Esophagus (tissue), 2 donors: ENCODE results near the gene COL12A1. TPM values are rescaled to one million over a fixed set of nuclear protein-coding genes. Genes with fewer than 3 reads are reported as not detected.

Source experiments
- H3K27ac ChIP-seq, 2 donors: one replicate each; pipeline ENCODE4 v1.5.1; 2013; ENCODE audit warnings: low read depth in 2 of 2, mild to moderate bottlenecking in 2 of 2, inconsistent platforms in 1 of 2, low read length in 1 of 2, moderate library complexity in 1 of 2
- H3K27me3 ChIP-seq, 2 donors: one replicate each; pipeline ENCODE4 v1.6.1; 2013; ENCODE audit warnings: low read length in 2 of 2, control low read depth in 1 of 2, mild to moderate bottlenecking in 1 of 2; ENCODE audit not compliant: insufficient read depth in 2 of 2, control insufficient read depth in 1 of 2
- H3K36me3 ChIP-seq, 2 donors: one replicate each; pipeline ENCODE4 v1.6.1; 2013; ENCODE audit warnings: low read length in 1 of 2; ENCODE audit not compliant: control insufficient read depth in 2 of 2, insufficient read depth in 2 of 2
- H3K4me1 ChIP-seq, 2 donors: one replicate each; pipeline ENCODE4 v1.6.1; 2013; ENCODE audit warnings: low read length in 1 of 2; ENCODE audit not compliant: control insufficient read depth in 2 of 2, insufficient read depth in 2 of 2
- H3K4me3 ChIP-seq, 2 donors: one replicate each; pipeline ENCODE4 v1.5.1; 2013; ENCODE audit warnings: low read length in 2 of 2, mild to moderate bottlenecking in 2 of 2, low read depth in 1 of 2, moderate library complexity in 1 of 2
- H3K9me3 ChIP-seq, 2 donors: one replicate each; pipeline ENCODE4 v1.6.1; 2013; ENCODE audit warnings: mild to moderate bottlenecking in 2 of 2, low read depth in 1 of 2, low read length in 1 of 2, moderate library complexity in 1 of 2; ENCODE audit not compliant: control insufficient read depth in 2 of 2, insufficient read depth in 1 of 2
- WGBS, 2 donors: extraction: QIAGEN DNeasy Blood & Tissue Kit; methylation state at CpG; one replicate each; pipeline ENCODE4 v1.1.7; 2013; 5-methylcytosine and 5-hydroxymethylcytosine counted together
- polyA plus RNA-seq, 2 donors: library from polyadenylated mRNA; stranded (reverse); fragments of 200-250 nt; gene quantifications; one replicate each; pipeline ENCODE4 v1.2.3, GENCODE V29; 2013
- donor health status: healthy with polysubstance abuse.
- donor health status: Bipolar disorder and iron deficiency.

The COL12A1 gene
- polyA plus RNA-seq, 2 donors: 9.5 to 18.2 TPM

DNA sequence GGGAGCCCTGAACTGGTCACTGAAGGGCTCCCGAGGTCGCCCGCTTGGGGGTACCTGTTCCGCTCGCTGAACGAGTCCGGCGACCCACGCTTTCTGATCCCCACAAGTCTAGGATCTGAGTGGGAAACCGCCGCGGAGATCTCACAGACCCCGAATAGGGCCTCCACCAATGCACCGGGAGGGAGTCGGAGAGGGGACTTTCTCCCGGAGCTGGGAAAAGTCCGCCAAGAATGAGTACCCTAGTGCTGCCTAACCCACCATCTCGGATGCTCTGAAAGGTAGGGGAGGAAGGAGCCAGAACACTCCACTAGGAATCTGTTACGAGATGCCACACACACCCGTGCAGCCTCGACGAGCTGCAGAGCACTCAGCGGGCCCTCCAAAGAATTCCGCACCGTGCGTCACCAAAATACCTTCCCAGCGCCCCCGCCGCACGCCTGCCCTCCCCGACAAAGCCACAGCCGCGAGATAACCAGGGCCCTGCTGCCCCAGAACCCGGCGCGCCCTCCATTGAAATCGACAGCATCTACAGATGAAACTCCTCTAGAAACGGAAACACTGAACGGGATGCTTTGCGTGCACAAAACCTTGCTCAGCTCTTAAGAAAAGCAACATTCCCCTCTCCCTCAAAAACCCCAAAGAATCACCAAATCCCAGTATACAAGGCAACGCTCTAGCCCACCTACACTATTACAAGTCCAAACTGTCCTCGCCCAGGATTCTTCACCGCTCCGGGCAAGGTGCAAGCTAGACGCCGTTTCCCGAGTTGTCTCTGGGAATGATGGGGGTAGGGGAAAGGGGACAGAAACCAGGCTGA lies 686 bp downstream of the COL12A1 start:
- no peaks in the 10 kb centered on the region for H3K36me3 ChIP-seq
- H3K4me1 ChIP-seq: peaks cover 6 to 10% of the 10 kb centered on the region in 2 donors
- H3K27me3 ChIP-seq: peaks cover 0 to 15% of the 10 kb centered on the region in 2 donors
- no peaks in the 10 kb centered on the region for H3K9me3 ChIP-seq
- 2 to 4% methylated on average over 47 of the region's 47 CpGs for WGBS, 2 donors
- peak overlapping the region; percentile 61 to 64 for H3K4me3 ChIP-seq
- H3K27ac ChIP-seq: peak overlapping the region; percentile 82 to 87

- H3K4me1 ChIP-seq: peaks cover 6 to 10% of the 10 kb centered on the region in 2 donors
- H3K36me3 ChIP-seq: no peaks in the 10 kb centered on the region
- no peaks in the 10 kb centered on the region for H3K9me3 ChIP-seq
- H3K27ac ChIP-seq: peak overlapping the region; percentile 82 to 87
- 2 to 3% methylated on average over 35 of the region's 35 CpGs for WGBS, 2 donors
- peak overlapping the region; percentile 61 to 64 for H3K4me3 ChIP-seq
- peaks cover 0 to 15% of the 10 kb centered on the region in 2 donors for H3K27me3 ChIP-seq
These were observed 1.5 kb downstream of the COL12A1 start for GRCh38 chr6:75204217-75204958.

DNA sequence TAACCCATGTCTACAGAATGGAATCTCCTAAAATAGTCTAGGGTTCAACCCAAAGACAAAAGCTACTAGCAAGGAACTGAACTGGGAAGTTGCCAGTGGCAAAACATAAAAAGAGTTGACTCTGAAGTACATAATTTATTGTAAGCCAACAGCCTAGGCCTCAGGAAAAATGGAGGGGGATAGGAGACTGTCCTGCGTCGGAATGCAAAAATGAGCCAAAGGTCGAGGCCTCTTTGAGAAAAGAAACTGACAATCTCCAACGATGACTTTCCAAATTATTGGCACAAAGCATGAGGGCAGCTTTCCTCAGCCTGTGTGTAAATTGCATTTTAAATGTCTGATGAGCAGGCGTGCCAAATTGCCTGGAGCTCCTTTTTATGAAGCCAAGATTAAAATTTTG lies 2.1 kb downstream of the COL12A1 start:
- Histone ChIP-seq H3K4me1 (peaks cover 6 to 10% of the 10 kb centered on the region in 2 donors), H3K9me3 (no peaks in the 10 kb centered on the region), H3K4me3 (no peak overlapping the region), H3K27ac (peak overlapping the region; percentile 42 to 49), H3K27me3 (peaks cover 0 to 15% of the 10 kb centered on the region in 2 donors), H3K36me3 (no peaks in the 10 kb centered on the region)
- 15 to 22% methylated on average over 5 of the region's 5 CpGs for WGBS, 2 donors

DNA sequence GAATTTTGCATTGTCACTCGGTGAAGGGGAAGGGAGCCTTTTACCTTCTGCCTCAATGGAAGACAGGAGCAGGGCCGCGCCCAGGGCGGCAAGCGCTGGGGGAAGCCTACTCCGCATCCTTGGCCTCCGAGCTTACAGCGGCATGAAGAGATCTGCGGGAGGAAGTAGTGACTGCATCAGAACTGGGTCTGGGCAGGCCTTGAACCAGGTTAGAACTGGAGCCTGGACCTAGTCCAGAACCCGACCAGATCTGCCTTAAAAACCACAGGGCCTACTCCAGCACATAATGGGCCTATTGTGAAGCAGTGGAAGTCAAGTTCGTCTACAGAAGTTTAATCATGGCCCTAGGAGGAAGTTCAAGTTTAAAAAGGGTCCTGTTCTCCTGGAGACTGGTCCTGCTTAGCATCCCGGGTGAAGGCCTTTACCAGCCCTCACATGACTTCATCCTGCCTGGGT lies 3.1 kb downstream of the COL12A1 start:
- Histone ChIP-seq H3K9me3 (no peaks in the 10 kb centered on the region), H3K27me3 (peaks cover 0 to 15% of the 10 kb centered on the region in 2 donors), H3K4me1 (peaks cover 4 to 10% of the 10 kb centered on the region in 2 donors), H3K36me3 (no peaks in the 10 kb centered on the region), H3K27ac (peak overlapping the region in 1 of 2 donors; percentile 67), H3K4me3 (peak overlapping the region in 1 of 2 donors; percentile 27)
- 61 to 65% methylated on average over 12 of the region's 12 CpGs for WGBS, 2 donors

DNA sequence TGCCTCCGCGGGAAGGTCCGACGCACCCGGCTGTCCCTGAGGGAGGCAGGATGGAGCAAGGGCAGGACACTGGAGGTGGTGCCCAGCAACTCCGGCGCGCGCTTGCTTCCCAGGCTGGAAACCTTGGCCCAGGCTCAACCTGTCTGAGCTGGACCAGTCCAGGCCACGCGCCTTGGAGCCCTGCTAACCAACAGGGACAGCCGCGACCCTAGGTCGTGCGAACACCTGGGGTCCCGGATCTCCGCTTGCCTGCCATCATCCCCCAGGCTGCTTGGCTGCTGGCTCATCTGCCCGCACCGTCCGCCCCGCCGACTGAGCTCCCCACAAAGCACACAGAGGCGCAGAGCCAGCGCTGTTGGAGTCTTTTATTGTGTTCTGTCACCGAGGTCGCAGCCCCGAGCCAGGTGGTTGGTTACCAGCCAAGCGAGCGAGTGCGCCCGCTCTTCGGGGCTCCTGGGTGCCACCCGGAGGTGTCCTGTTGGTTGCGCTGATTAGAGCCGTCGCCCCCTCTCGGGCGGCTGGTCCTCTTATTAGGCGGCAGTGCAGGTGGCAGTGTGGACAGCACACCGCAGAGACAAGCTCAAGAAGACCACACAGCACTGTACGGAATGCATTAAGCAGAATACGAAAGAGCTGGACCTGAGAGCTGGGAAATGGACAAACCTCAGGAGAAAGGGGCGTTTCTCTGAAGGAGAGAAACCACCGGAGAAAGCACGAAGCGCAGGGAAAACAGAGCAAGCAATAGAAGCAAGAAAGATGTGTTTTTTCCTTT lies 3.8 kb downstream of the COL12A1 start:
- Histone ChIP-seq H3K4me1 (peaks cover 2 to 10% of the 10 kb centered on the region in 2 donors), H3K4me3 (peak overlapping the region; percentile 25 to 27), H3K36me3 (no peaks in the 10 kb centered on the region), H3K27me3 (peaks cover 0 to 15% of the 10 kb centered on the region in 2 donors), H3K9me3 (no peaks in the 10 kb centered on the region), H3K27ac (peak overlapping the region; percentile 52 to 67)
- WGBS, 2 donors: 18 to 25% methylated on average over 46 of the region's 46 CpGs

DNA sequence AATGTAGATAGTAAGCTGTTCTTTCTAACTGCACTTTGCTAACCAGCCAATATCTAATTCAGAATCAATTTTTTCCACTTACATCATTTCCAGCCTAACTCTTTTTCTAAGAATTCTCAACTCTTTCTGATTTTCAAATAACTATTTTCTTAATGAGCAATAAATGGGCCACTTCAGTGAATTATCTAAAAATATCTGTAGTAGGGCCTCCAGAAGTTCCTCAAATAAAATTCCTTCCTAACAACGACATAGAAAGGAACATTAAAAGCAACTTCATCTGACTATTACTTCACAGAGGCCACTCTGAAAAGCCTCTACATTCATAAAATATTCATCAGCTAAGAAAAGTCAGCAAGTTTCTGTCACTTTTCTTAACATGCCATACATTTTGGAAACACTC lies 4.8 kb downstream of the COL12A1 start:
- H3K4me3 ChIP-seq: no peak overlapping the region
- H3K9me3 ChIP-seq: no peaks in the 10 kb centered on the region
- peaks cover 0 to 5% of the 10 kb centered on the region in 2 donors for H3K27me3 ChIP-seq
- no peak overlapping the region for H3K27ac ChIP-seq
- H3K4me1 ChIP-seq: peaks cover under 1 to 10% of the 10 kb centered on the region in 2 donors
- H3K36me3 ChIP-seq: no peaks in the 10 kb centered on the region
- WGBS, 2 donors: 41 to 43% methylated on average over 1 of the region's 1 CpG

DNA sequence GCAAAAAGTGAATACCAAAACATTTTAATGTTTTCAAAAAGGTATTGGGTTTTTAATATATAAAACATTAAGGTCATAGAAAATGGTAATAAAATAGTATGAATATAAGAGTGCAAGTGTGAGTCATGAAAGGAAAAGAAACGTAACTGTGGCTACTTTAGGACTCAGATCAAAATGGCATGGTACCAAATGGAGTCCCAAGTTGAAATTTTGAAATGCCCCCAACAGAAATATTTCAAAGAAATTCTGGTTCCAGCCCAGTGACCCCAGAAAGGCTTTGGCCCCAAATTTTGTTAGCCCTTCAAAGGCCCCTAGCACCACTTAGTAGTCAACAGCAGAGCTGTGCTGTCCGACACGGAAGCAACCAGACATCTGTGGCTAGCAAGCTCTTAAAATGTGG lies 6.0 kb downstream of the COL12A1 start:
- H3K27me3 ChIP-seq: no peaks in the 10 kb centered on the region
- no peaks in the 10 kb centered on the region for H3K36me3 ChIP-seq
- WGBS, 2 donors: 73 to 74% methylated on average over 3 of the region's 3 CpGs
- H3K27ac ChIP-seq: no peak overlapping the region
- peaks cover 0 to 7% of the 10 kb centered on the region in 2 donors for H3K4me1 ChIP-seq
- no peaks in the 10 kb centered on the region for H3K9me3 ChIP-seq
- H3K4me3 ChIP-seq: no peak overlapping the region

DNA sequence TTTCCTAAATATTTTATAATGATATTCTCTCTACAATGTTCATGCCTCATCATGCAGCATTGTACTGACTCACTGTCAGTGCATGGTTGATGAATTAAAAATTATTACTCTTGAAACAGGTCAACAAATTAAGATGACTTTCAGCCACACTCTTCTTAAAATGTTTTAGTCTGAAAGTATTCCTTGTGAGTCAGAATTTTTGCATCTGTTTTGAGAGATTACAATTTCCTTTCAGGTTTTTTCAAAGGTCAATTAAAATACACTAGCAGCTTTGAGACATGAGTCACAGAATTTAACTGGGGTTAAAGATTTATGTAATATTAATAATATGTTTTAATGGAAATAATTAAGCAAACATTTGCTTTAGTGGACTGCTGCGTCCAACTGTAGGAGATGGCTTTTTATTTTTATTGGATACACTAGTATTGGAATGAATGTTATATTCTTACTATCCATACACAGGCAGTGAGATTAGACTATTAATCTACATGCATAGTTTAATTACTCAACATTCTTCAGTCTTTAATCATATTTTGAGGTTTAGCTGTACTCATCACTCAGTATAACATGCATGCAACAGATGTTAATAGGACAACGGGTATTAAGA lies 9.7 kb downstream of the COL12A1 start:
- WGBS, 2 donors: 26 to 34% methylated on average over 2 of the region's 2 CpGs
- Histone ChIP-seq H3K27ac (no peak overlapping the region), H3K4me3 (no peak overlapping the region), H3K4me1 (no peaks in the 10 kb centered on the region), H3K27me3 (no peaks in the 10 kb centered on the region), H3K36me3 (no peaks in the 10 kb centered on the region), H3K9me3 (no peaks in the 10 kb centered on the region)
